ENCODE results near the gene SPATA6L. TPM values are rescaled to one million over a fixed set of nuclear protein-coding genes. Genes with fewer than 3 reads are reported as not detected.

Gene SPATA6L
- total and polyA plus RNA-seq, 2 of the 13 experiments (the other 11 are each of a cell fraction or from before 2014, with no cell fraction given): 1.1 to 1.9 TPM

- 0 out of 2 replicates have a peak, but pooled peaks have one; percentile 17 for TF ChIP-seq THAP11 (CRISPR knock-in tag; IDR thresholded peaks at IDR 0.05)
- peak; percentile 44; the same call in 1 of the 2 replicates for TF ChIP-seq HDAC2 (CRISPR knock-in tag; IDR thresholded peaks at IDR 0.05)
- peak; percentile 70 for TF ChIP-seq RBFOX2 (IDR thresholded peaks at IDR 0.05; ENCODE audit: low read depth, low read length)
- TF ChIP-seq CTCF (CRISPR knock-in tag; IDR thresholded peaks at IDR 0.05): peak; percentile 50
- TF ChIP-seq ETV5 (CRISPR knock-in tag; IDR thresholded peaks at IDR 0.05; ENCODE audit: borderline replicate concordance): peak; percentile 38; the same call in 1 of the 2 replicates
- TF ChIP-seq ONECUT2 (CRISPR knock-in tag; IDR thresholded peaks at IDR 0.05): 0 out of 2 replicates have a peak, but pooled peaks have one; percentile 24
- no peak for TF ChIP-seq U2AF2 (IDR thresholded peaks at IDR 0.05; ENCODE audit: low read depth, low read length)
- peak; percentile 64; the same call in 1 of the 2 replicates for TF ChIP-seq MYC (CRISPR knock-in tag; IDR thresholded peaks at IDR 0.05; ENCODE audit: borderline replicate concordance)
- TF ChIP-seq BORCS8-MEF2B (CRISPR knock-in tag; IDR thresholded peaks at IDR 0.05): peak; percentile 58; the same call in 1 of the 2 replicates
- TF ChIP-seq TFDP1 (CRISPR knock-in tag; IDR thresholded peaks at IDR 0.05; ENCODE audit: borderline replicate concordance): peak; percentile 64; the same call in 1 of the 2 replicates
- TF ChIP-seq UBTF (CRISPR knock-in tag; IDR thresholded peaks at IDR 0.05): peak; percentile 55
- TF ChIP-seq NONO (IDR thresholded peaks at IDR 0.05): no peak
- 0 out of 2 replicates have a peak, but pooled peaks have one; percentile 39 for TF ChIP-seq NONO (CRISPR knock-in tag; conservative IDR thresholded peaks at IDR 0.05)
- TF ChIP-seq ZNF678 (CRISPR knock-in tag; IDR thresholded peaks at IDR 0.05): no peak
- peak; percentile 24; the same call in 1 of the 2 replicates for TF ChIP-seq SSRP1 (CRISPR knock-in tag; IDR thresholded peaks at IDR 0.05)
- peak; percentile 86 for TF ChIP-seq KDM2A (CRISPR knock-in tag; IDR thresholded peaks at IDR 0.05; ENCODE audit: borderline replicate concordance, low read depth)
- no peak for TF ChIP-seq TEF (CRISPR knock-in tag; IDR thresholded peaks at IDR 0.05)
- TF ChIP-seq RFX5 (IDR thresholded peaks at IDR 0.05; ENCODE audit: low read depth, low read length): 0 out of 2 replicates have a peak, but pooled peaks have one; percentile 6
- TF ChIP-seq ZNF234 (CRISPR knock-in tag; conservative IDR thresholded peaks at IDR 0.05): no peak
- 0 out of 2 replicates have a peak, but pooled peaks have one; percentile 17 for TF ChIP-seq ATF2 (CRISPR knock-in tag; IDR thresholded peaks at IDR 0.05)
- TF ChIP-seq ZBTB21 (CRISPR knock-in tag; IDR thresholded peaks at IDR 0.05): no peak
- peak; percentile 34; the same call in 1 of the 2 replicates for TF ChIP-seq CCDC6 (CRISPR knock-in tag; IDR thresholded peaks at IDR 0.05)
- TF ChIP-seq ZNF883 (CRISPR knock-in tag; IDR thresholded peaks at IDR 0.05; ENCODE audit: not compliant biosample characterization): peak; percentile 40
These were observed at the start of gene SPATA6L (continued) for GRCh38 chr9:4666042-4666699.

Measured in HepG2 (cell line).